ENCODE results near the gene INHBE.
"Not testable (repeated sequence)": the region's sequence is repeated elsewhere in the genome, so short reads cannot be mapped to it uniquely, and the experiment has no call there.

The INHBE gene, protein sequence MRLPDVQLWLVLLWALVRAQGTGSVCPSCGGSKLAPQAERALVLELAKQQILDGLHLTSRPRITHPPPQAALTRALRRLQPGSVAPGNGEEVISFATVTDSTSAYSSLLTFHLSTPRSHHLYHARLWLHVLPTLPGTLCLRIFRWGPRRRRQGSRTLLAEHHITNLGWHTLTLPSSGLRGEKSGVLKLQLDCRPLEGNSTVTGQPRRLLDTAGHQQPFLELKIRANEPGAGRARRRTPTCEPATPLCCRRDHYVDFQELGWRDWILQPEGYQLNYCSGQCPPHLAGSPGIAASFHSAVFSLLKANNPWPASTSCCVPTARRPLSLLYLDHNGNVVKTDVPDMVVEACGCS

DNA sequence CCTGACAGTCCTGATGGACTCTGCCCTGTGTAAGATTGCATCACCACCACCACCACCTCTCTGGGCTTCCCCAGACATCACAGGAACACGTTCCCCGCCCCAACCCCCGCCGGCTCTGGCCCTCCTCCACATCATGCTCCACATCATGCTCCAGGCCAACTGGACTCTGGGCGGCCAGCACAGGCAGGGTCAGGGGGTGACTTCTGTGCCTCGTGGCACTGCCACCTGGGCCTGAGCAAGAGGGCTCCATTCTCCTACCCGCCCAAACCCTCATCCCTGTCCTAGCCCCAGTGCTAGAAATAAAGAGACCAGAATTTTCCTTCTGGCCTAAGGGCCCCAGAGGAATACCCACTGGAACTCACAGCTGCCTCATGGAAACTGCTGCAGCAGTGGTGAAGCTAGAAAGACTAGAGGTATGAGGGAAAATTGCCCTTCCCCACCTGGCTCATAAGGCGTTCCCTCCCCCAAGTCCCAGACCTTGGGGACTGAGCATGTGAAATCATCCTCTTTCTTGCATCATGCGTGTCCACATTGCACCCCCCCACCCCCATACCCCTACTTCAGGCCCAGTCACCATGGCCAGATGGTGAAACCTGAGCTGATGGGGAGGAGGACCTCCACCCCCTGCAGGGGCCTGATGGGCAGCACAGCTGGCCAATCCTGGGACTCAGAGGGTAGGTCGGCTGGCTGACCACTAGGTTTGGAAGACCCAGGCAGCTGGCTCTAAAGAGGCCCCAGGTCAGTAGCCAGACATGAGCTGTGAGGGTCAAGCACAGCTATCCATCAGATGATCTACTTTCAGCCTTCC, at the start of gene INHBE:
Gene INHBE, plus strand, starts transcription at position 742 of the 808 bp plus-strand sequence. CDS start 230 bp downstream, outside the sequence.
- peak; percentile 47 for DNase-seq

DNA sequence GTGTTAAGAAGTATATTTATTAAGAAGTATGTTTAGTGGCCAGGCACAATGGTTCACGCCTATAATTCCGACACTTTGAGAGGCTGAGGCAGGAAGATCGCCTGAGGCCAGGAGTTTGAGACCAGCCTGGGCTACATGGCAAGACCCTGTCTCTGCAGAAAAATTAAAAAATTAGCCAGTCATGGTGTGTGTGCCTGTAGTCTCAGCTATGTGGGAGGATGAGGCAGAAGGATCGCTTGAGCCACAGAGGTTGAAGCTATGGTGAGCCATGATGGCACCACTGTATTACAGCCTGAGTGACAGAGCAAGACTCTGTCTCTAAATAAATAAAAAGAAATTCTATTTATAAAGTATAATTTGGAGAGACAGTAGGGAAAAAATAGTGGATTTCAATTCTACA, 44.6 kb upstream of the INHBE start:
- no peak for DNase-seq

DNA sequence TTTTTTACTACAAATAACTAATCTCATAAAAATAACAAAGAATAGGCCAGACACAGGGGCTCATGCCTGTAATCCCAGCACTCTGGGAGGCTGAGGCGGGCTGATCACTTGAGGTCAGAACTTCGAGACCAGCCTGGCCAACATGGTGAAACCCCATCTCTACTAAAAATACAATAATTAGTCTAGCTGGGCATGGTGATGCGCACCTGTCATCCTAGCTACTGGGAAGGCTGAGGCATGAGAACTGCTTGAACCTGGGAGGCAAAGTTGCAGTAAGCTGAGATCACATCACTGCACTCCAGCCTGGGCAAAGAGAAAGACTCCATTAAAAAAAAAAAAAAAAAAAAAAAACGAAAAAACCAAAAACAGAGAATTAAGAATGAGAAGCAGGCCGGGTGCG, 40.9 kb upstream of the INHBE start:
- DNase-seq, result not testable (repeated sequence)

DNA sequence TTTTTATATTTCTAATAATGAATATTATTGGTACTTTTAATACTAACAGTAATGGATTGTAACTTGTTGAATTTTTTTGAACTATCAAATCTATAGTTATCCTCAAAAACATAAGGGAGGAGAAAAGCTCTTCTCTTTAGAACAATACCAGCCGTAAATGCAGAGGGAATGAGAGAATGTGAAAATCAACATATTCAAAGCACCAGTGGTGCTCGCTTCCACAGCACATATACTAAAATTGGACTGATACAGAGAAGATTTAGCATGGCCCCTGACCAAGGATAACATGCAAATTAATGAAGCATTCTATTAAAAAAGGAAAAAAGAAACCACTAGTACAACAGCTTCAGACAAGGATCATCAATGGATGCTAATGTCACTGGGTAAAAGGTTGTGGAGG, 40.0 kb upstream of the INHBE start:
- DNase-seq, result no peak

DNA sequence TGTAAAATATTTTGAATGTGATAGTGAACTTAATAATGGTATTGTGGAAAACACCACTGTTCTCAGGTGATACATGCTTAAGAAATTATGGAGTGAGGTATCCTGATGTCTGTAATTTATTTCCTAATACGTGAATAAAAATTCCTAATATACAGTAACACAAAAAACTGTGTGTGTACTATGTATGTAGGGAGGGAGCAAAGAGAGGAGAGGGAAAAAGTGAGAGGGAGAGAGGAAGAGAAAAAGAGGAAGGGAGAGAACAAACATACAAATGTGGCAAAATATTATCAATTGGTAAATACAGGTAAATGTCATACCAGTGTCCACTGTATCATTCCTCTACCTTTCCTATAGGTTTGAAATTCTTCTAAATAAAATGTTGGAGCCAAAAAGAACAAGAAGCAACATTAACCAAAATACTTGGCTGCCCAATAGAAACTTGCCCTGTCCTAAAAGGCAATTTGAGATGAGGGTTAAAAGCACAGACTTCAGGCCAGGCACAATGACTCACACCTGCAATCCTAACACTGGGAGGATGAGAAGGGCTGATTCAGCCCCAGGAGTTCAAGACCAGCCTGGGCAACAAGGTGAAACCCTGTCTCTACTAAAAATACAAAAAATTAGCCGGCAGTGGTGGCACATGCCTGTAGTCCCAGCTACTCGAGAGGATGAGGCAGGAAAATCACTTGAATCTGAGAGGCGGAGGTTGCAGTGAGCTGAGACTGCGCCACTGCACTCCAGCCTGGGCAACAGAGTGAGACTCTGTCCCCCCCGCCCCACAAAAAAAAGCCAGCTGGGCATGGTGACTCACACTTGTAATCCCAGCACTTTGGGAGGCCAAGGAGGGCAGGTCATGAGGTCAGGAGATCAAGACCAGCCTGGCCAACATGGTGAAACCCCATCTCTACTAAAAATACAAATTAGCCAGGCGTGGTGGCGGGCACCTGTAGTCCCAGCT, 38.8 kb upstream of the INHBE start:
- DNase-seq, result no peak

DNA sequence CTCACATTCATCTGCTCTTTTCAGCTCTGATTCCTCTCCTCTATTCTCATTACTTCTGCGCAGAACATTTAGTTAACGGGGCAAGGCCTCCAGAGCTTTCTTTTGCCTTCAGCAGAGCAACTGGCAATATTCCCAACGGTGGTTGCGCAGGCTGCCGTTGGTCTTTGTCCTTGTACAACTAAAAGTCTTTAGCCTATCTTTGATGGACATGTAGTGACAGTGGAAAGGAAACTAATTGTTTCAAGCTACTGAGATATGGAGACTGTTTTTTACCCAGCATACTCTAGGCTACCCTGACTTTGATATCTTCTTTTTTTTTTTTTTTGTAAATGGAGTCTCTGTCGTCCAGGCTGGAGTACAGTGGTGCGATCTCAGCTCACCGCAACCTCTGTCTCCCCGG, 36.9 kb upstream of the INHBE start:
- DNase-seq, result no peak

DNA sequence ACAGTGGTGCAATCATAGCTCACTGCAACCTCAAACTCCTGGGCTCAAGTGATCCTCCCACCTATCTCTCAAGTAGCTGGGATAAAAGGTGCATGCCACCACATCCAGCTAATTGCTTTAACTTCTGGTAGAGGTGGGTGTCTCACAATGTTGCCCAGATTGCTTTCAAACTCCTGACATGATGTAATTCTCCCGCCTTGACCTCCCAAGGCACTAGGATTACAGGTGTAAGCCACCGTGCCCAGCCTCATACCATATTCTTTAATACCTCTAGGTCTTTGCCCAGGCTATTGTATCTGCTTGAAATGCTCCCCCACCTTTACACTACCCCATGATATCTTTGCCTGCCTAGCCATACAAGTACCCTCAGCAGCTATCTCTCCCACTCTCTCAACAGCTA, 35.6 kb upstream of the INHBE start:
- no peak for DNase-seq

DNA sequence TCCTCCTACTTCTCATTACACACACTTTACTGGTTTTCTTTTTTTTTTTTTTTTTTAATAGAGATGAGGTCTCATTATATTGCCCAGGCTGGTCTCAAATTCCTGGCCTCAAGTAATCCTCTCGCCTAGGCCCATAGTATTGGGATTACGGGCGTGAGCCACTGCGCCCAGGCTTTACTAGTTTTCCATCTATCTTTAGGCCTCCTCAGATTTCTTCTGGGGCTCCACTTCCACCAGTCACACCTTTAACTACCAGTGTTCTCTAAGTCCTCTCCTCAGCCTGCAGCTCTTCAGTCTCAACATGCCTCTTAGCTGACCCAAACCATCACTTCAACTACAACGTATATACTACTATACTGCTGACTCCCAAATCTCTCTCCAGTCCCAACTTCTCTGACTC, 34.6 kb upstream of the INHBE start:
- DNase-seq, result no peak

DNA sequence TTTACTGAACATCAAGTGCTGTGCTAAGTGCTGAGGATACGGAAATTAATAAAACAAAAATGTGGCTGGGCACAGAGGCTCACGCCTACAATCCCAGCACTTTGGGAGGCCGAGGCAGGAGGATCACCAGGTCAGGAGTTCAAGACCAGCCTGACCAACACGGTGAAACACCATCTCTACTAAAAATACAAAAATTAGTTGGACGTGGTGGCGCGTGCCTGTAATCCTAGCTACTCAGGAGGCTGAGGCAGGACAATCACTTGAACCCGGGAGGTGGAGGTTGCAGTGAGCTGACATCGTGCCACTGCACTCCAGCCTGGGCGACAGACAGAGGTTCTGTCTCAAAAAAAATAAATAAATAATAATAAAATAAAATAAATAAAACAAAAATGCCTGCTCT, 28.2 kb upstream of the INHBE start:
- DNase-seq, result not testable (repeated sequence)

DNA sequence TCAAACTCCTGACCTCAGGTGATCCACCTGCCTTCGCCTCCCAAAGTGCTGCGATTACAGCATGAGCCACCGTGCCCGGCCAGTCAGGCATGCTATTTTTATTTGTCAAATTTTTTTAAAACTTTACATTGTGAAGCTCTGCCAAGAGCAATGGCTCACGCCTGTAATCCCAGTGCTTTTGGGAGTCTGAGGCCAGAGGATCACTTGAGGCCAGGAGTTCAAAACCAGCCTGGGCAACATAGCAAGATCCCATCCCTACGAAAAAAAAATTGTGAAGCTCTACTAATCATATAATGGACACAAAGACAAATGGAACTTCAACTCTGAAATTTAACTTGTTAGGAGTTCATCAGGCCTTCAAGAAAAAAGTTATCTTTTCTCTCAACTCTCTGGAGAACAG, 26.1 kb upstream of the INHBE start:
- DNase-seq, result no peak

DNA sequence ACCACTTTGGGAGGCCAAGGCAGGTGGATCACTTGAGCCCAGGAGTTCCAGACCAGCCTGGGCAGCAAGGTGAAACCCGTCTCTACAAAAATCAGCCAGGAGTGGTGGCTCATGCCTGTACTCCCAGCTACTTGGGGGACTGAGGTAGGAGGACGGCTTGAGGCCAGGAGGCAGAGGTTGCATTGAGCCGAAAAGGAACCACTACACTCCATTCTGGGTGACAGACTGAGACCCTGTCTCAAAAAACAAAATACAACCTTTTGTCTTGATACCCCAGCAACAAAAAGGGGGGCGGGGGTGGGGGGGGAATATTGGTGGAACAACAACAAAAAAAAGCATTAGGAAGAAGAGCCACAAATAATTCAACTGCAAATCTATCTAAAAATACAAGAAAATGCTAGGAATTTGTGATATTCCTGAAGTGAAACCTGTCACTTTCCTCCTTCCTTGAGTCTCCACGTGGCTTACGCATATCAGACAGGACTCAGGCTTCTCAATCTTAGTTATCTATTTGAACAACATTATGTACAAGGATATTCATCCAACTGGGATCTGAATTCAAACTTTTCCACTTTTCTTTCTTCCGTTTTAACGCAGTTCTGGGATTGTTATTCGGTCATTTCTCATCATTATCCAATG, 25.5 kb upstream of the INHBE start:
- DNase-seq, result no peak

DNA sequence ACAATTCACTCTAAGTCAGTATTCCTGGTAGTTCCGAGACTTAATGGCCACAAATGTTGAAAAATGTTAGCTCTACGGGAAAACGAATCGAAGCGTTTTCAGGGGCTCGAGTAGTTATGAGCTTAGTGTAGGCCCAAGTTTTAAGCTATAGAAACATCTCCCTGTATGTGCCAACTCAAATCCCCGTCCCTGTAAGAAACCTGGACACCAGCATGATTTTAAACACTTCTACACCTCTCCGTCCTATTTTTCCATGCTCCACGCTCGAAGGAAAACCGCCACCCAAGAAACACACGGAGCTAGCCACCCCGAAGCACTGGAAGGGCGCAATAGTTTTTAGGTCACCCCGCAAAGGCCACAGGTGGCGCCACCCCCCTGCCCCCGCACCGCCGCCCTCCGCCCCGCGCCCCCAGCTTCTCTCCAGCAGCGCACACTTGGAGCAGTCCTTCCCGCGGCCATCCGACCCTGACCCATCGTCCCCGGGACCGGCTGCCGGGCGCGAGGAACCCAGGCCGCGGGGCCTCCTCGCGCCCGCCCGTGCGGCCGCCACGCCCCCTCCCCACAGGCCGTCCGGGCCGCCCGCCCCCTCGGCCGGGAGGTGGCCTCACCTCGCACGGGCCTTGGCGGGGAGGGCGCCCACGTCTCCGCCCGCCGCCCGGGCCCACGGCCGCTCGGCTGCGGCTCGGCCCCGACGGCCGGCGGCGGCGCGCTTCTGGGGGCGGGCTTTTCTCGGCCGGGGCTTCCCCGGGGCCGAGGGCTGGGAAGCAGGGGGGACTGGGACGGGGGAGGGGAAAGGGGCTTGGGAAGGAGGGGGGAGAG, 24.8 kb upstream of the INHBE start:
- DNase-seq, result no peak

DNA sequence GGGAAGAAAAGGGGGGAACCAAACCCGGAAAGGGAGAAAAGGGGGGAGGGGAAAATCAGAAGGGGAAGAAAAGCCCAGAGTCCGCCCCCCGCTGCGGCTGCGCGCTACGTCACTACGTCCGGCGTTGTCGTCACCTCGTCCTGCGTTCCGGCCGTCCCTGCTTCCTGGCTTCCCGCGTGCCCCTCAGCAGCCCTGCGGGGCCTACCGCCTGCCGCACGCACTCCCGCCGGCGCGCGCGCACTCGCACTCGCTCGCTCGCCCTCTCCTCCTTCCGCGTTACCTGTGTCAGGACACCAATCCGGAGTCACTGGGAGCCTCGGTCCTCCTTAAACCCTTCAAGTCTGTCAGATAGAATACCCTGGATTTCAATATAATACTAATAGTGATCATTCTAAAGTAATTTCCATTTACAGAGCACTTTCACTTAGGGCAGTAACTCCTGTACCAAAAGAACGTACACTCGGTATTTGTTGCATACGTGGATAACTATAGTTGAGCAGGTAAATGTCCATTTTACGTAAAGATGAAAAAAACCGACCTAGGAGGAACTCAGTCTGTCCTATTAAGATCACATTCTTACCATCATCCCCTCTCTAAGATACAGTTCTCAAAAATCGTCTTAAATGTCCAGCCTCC, 24.1 kb upstream of the INHBE start, which contains the start of gene R3HDM2:
Gene R3HDM2, minus strand, starts transcription at position 113 of the 636 bp plus-strand sequence. CDS start 120,615 bp downstream, outside the sequence.
- DNase-seq, result peak; percentile 98

DNA sequence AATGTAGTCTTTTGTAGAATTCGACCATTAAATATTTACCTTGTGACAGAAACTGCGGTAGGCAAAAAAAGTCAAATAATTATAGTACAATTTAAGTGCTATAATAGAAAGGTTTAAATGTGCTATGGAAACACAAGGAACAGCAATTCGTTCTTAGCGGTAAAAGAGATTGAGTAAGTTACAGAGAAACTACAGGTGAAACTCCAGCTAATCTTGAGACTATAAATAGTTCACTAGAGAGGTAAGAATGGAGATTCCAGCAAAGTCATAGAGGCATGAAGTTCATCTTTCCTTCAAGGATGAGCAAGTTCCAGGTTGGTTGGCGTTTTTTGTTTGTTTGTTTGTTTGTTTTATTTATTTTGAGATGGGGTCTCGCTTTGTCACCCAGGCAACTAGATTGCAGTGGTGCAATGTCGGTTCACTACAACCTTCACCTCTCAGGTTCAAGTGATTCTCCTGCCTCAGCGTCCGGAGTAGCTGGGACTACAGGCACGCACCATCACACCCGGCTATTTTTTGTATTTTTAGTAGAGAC, 23.4 kb upstream of the INHBE start:
- no peak for DNase-seq

DNA sequence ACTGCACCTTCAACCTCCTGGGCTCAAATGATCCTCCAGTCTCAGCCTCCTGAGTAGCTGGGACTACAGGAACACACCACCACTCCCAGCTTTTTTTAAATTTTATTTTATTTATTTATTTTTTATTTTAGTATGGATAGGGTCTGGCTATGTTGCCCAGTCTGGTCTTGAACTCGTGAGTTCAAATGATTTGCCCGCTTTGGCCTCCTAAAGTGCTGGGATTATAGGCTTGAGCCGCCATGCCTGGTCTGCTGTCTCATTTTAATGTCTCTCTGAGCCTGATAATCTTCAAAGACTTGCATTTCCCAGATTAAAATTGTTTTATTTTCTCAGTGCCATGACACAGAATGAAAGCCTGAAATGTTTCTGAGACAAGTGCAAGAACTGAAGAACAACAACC, 21.7 kb upstream of the INHBE start:
- no peak for DNase-seq

DNA sequence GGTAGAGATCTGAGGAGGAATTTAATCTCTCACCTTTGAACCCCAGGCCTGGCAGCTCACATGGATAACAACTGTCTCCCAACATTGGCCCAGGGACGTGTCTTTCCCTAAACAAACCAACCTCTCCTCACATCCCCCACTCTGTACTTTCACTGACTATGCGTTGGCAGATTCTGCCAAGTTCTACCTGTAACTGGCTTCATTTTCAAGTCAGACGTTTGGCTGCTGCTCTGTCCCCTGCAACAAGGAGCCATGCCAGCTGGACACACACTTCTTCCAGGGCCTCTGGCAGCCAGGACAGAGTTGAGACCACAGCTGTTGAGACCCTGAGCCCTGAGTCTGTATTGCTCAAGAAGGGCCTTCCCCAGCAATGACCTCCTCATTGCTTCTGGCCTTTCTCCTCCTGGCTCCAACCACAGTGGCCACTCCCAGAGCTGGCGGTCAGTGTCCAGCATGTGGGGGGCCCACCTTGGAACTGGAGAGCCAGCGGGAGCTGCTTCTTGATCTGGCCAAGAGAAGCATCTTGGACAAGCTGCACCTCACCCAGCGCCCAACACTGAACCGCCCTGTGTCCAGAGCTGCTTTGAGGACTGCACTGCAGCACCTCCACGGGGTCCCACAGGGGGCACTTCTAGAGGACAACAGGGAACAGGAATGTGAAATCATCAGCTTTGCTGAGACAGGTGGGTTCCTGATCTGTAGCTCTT, 20.4 kb upstream of the INHBE start, which contains the start of gene INHBC:
Gene INHBC, plus strand, starts transcription at position 268 of the 707 bp plus-strand sequence. Its CDS starts 103 bp downstream, at position 371.
- no peak for DNase-seq

DNA sequence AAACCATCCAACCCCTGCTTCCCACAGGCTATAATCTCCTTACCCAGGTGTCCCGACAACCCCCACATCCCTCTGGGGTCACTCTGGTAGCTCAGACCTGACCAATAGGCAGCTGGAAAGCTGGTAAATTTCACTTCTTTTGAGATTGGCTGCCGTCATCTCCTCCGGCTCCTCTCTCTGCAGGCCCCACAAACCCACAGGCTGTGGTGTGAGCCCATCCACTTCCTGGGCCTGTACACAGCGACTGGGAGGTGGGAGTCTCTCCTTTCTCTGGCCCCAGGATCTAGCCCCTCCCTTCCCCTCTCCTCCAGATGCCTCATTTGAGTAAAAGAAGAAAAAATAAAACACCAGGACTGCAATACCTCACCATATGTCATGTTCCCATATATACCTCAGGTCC, 19.8 kb upstream of the INHBE start:
- no peak for DNase-seq

DNA sequence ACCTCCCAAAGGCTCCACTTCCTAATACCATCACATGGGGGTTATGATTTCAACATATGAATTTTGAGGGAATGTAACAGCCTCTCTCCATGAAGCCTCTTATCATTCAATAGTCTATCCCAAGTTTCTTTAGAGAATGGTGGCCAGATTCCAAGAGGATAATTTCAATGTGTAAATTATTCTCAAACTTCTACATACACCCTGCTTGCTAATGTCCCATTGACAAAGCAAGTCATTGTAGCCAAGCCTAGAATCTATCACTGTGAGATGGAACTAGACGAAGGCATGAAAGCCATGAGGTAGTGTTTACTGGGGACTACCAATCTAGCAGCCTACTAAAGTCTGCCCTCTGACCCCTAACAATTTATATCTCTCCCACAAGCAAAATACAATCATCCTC, 16.7 kb upstream of the INHBE start:
- DNase-seq, result no peak

DNA sequence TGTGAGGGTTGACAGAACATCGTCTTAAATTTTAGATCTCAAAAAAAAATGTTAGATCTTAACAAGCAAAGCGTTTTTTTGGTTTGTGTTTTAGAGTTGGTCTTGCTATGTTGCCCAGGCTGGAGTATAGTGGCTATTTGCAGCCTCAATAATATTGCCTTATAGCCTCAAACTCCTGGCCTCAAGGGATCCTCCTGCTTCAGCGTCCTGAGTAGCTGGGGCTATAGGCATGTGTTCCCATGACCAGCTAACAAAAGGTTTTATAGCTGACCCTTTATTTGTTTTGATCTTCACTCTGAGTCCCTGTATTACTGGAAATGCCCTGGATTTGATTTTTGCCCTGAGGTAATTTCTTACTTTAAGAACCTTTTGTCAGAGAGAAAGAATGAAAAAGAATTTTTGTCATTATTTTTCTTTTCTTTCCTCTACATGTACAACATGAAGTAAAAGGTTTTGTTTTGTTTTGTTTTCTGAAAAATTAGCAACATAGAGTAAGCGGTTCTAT, 15.3 kb upstream of the INHBE start:
- no peak for DNase-seq

DNA sequence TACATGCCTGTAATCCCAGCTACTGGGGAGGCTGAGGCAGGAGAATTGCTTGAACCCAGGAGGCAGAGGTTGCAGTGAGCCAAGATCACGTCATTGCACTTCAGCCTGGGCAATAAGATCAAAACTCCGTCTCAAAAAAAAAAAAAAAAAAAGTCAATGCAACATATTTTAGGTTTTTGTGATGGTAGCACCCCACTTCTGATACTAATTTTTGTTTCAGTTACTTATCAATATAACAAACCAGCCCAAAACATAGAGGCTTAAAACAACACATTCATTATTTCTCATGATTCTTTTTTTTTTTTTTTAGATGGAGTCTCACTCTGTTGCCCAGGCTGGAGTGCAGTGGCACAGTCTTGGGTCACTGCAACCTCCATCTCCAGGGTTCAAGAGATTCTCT, 13.7 kb upstream of the INHBE start:
- DNase-seq, result not testable (repeated sequence)

All from right forelimb (tissue), 1 donor.